ENCODE results near the gene BCL2L1.

The BCL2L1 gene

DNA sequence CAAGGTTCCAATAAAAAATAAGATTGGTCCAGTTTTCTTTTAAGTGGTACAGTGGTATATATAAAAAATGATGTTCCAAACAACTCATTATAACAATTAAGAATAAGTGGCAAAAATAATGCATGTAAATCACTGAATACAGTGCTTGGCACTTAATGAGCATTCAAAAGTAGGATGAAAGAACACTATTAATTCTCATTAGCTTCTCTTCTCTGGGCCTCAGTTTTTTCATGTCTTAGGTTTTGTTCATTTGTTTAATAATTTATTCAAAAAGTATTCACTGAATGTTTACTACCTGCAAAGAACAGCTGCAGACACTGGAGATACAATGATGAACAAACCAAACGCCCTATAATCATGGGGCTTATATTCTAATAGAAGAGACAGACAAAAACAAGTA lies 21.1 kb downstream of the BCL2L1 start:
- no peak for DNase-seq (ENCODE audit: low read depth)
- H3K4me3 ChIP-seq (ENCODE audit: low read depth, low read length): no peak overlapping the region
- TF ChIP-seq CTCF (IDR thresholded peaks at IDR 0.05; ENCODE audit: low read depth, low read length, missing control alignments): no peak

- no peak for DNase-seq (ENCODE audit: low read depth)
- TF ChIP-seq CTCF (IDR thresholded peaks at IDR 0.05; ENCODE audit: low read depth, low read length, missing control alignments): no peak
- H3K4me3 ChIP-seq (ENCODE audit: low read depth, low read length): no peak overlapping the region
Observed at GRCh38 chr20:31700747-31701146, 21.9 kb downstream of the BCL2L1 start.

DNA sequence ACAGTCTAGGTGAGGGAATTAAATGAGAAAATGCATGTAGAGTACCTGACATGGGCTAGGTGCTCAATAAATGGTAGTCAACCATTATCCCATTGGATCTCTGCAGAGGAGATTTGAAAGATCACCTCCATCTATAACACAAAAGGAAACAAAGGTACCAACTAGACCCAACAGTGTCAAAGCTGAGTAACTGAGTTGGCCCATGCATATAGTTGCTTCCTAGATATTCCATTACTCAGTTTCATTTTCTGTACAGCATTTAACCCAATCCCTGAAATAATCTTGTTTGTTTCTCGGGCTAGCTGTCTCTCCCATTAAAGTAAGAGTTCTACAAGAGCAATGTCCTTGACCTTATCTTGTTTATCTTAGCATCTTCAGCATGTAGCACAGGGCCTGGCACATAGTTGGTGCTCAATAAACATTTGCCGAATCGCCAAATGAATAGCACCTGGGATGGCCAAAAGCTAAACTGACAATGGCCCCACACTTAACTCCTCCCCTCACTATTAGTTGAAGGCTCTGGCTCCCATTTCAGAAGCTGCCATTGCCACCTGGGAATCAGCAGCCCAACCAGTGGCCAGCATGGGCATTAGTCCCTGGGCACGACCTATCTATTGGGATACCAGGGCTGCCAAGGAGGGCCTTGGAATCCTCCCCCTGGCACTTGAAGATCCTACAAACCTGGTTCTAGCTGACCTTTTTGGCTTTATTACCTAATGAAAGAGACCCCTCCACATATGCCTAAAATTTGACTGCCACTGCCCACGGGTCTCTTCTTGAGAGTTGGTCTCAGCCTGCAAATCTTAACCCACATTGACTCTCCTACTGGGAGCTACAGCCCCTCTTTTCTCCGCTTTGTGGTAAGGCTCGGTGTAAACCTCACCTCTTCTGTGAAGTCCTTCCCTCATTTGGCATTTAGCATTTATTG lies 22.6 kb downstream of the BCL2L1 start:
- DNase-seq (ENCODE audit: low read depth): no peak
- no peak overlapping the region for H3K4me3 ChIP-seq (ENCODE audit: low read depth, low read length)
- no peak for TF ChIP-seq CTCF (IDR thresholded peaks at IDR 0.05; ENCODE audit: low read depth, low read length, missing control alignments)

GRCh38 chr20:31698803-31699718 lies 23.6 kb downstream of the BCL2L1 start:
- H3K4me3 ChIP-seq (ENCODE audit: low read depth, low read length): no peak overlapping the region
- no peak for DNase-seq (ENCODE audit: low read depth)
- TF ChIP-seq CTCF (IDR thresholded peaks at IDR 0.05; ENCODE audit: low read depth, low read length, missing control alignments): no peak

GRCh38 chr20:31698243-31698802 lies 24.3 kb downstream of the BCL2L1 start:
- TF ChIP-seq CTCF (IDR thresholded peaks at IDR 0.05; ENCODE audit: low read depth, low read length, missing control alignments): no peak
- H3K4me3 ChIP-seq (ENCODE audit: low read depth, low read length): no peak overlapping the region

GRCh38 chr20:31695849-31696804 lies 26.5 kb downstream of the BCL2L1 start:
- no peak overlapping the region for H3K4me3 ChIP-seq (ENCODE audit: low read depth, low read length)
- DNase-seq (ENCODE audit: low read depth): no peak
- TF ChIP-seq CTCF (IDR thresholded peaks at IDR 0.05; ENCODE audit: low read depth, low read length, missing control alignments): no peak

More at GRCh38 chr20:31698243-31698802, 24.3 kb downstream of the BCL2L1 start:
- DNase-seq (ENCODE audit: low read depth): no peak

Measured in GM12864 (cell line).